ENCODE data around the gene S100A4.
"Not testable (repeated sequence)": the region's sequence is repeated elsewhere in the genome, so short reads cannot be mapped to it uniquely, and the experiment has no call there.

The S100A4 gene

DNA sequence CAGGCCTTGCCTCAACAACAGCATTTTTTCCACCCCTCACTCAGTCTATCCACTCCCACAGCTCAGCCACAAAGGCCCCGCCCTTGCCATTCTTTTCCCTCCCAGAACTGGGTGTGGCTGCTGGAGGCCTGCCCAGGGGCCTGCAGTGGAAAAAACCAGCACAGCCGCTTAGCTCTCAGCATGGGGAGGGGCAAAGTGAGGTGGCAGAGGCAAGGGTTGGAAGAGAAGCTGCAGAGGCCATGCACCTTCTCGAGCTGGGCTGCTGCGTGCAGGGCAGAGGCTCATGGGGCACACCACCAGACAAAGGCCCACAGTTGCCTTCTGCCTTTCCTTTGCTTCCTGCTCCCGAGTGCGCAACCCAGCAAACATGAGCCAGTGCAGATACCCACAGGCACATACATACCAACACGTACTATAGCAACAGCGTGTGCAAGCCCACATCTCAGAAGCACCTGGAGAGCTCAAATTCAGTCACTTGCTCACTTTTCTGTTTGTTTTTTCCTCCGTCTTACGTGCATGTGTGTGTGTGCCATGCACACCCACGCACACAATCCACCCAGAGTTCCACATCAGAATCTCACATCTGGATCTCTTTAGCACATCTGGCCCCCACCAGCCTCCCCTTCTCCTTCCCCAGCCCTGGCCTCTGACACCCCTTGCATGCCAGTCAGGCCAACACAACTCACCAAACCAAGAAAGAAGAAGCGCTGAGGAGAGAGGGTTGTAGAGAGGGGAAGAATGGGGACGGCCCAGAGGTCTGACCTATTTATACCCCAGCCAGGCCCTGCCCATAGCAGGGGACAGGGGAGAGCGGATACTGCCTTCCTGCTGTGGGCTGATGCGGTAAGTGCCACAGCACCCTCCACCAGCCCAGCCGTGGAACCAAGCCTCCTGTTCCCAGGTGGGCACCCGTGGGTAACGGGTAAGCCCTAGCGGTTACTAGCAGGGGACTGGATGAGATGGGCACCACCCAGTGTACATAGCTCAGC is at the start of gene S100A4:
Gene S100A4 (minus strand): TSS at position 740 of the 989 bp plus-strand sequence. CDS start 1,012 bp downstream, outside the sequence.
- DNase-seq, result peak; percentile 53

DNA sequence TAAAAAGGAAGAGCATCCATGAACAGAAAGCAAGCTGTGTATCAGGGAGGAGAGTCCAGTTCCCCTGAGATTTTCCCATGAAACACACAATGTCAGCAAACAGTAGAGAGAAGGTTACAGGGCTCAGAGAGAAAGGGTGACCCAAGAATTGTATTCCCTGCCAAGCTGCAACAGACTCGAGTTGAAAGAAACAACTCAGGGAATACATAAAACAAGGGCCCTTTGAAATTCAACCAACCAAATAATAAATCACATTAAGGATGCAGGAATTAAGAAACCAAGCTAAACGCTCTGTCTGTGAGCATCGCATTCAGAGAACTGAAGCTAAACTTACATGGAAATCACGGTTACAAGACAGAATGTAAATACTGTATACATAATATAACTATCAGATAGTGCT is 47.1 kb upstream of the S100A4 start:
- no peak for DNase-seq

DNA sequence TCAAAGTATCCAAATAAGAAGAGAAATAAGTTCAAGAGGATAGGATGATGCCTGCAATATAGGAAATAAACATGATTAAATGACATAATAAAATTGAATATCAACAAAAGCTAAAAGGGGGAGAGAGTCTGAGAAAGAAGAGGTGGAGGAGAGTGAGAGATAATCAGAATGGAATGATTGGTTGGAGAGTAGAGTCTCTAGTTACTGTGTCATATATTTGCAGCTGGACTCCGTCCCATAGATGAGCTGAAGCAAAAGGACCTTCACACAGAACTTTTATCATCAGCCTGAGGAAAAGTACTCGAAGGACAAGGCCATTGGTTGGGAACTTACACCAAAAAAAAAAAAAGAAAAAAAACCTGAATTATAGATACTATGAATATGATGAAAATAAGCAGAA is 42.9 kb upstream of the S100A4 start:
- DNase-seq, result no peak

DNA sequence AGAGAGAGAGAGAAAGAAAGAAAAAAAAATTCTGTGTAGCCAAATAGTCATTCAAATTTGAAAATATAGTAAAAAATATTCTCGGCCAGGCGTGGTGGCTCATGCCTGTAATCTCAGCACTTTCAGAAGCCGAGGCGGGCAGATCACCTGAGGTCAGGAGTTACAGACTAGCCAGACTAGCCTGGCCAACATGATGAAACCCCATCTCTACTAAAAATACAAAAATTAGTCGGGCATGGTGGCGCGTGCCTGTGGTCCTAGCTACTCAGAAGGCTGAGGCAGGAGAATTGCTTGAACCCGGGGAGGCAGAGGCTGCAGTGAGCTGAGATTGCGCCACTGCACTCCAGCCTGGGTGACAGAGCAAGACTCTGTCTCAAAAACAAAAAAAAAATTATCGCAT is 42.4 kb upstream of the S100A4 start:
- not testable (repeated sequence) for DNase-seq

DNA sequence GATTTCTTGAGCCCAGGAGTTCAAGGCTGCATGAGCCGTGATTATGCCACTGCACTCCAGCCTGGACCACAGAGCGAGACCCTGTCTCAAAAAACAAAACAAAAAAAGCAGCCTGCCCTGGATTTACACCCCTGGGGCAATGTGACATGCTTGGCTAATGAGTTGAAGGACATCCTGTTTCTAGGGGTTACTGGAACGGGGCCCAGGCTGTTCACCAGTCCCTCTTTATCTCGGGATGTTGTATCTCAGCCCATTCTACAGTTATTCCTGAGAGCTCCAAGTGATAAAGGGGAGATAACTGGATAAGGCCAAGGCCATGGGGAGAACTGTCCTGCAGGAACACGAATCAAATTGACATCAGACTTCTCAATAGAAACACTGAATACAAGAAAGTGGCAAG is 41.7 kb upstream of the S100A4 start:
- DNase-seq, result no peak

DNA sequence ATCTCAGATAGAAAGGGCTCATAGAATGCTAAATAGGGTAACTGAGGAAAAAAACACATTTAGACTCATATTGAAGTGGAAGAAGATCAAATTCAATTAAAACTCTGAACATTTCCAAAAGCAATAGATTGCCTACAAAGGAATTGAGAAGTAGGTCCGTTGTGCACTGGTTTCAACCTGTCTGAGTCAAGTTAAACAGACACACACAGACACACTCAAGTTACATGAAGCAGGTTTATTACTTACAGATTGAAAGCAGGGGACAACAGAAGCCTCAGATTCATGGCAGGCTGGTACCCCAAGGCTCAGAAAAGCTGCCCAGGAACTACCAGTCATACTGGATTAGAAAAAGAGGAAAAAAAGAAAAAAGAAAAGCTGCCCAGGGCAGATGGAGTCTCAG is 40.7 kb upstream of the S100A4 start:
- no peak for DNase-seq

DNA sequence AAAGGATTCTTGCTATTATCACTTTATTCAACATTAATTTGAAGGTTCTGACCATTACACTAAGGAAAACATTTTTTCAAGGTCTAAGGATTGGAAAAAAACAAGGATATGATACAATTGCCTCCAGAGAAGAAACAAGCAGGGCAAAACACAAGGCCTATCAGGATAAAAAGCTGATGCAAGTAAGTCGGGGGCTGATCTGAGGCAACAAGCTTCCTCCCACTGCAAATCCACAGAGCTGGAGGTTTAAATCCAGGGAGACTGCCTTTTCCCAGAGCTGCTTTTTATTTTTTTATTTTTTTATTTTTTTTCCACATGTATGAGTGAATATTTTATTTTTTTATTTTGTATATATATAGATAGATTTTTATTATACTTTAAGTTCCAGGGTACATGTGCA is 39.4 kb upstream of the S100A4 start:
- DNase-seq, result no peak

DNA sequence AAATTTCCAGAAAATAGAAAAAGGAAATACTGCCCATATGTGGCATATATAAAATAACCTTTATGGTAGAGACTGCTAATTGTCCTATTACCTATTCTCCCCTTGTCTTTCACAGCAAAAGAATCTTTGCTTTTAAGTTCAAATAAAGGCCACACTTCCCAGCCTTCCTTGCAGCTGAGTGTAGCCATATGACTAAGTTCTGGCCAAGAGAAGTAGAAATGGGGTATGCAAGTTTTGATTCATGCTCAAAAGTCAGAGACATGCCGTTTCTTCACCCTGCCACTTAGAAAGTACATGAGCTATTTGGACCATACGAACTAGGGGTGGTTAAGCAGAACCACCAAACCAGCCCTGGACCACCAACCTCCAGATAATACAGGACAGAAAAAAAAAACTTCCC is 38.4 kb upstream of the S100A4 start:
- DNase-seq, result no peak

DNA sequence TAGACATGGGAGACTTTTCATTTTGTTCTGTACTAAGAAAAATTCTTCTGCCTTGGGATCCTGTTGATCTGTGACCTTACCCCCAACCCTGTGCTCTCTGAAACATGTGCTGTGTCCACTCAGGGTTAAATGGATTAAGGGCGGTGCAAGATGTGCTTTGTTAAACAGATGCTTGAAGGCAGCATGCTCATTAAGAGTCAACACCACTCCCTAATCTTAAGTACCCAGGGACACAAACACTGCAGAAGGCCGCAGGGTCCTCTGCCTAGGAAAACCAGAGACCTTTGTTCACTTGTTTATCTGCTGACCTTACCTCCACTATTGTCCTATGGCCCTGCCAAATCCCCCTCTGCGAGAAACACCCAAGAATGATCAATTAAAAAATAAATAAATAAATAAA is 37.9 kb upstream of the S100A4 start:
- DNase-seq, result not testable (repeated sequence)

DNA sequence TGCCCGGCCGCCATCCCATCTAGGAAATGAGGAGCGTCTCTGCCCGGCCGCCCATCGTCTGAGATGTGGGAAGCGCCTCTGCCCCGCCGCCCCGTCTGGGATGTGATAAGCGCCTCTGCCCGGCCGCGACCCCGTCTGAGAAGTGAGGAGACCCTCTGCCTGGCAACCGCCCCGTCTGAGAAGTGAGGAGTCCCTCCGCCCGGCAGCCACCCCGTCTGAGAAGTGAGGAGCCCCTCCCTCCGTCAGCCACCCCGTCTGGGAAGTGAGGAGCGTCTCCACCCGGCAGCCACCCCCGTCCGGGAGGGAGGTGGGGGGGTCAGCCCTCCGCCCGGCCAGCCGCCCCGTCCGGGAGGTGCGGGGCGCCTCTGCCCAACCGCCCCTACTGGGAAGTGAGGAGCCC is 37.2 kb upstream of the S100A4 start:
- DNase-seq, result not testable (repeated sequence)

DNA sequence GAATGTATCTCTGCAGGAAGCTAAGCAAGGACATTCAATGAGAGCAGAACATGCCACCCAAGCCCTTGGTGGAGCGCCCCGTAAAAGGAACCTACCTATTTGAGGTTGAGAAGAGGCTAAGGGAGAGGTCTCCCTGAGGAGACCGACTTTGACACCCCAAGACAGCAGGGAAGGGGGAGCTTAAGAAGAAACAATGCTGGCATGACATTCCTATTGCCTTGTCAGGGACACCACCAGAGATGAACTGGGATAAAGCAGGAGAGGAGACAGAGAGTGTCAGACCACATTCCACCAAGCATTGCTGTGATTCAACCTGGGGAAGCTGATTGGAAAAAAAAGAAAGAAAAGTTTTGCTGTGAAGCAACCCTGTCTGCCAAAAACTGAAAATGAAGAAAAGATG is 33.3 kb upstream of the S100A4 start:
- no peak for DNase-seq

DNA sequence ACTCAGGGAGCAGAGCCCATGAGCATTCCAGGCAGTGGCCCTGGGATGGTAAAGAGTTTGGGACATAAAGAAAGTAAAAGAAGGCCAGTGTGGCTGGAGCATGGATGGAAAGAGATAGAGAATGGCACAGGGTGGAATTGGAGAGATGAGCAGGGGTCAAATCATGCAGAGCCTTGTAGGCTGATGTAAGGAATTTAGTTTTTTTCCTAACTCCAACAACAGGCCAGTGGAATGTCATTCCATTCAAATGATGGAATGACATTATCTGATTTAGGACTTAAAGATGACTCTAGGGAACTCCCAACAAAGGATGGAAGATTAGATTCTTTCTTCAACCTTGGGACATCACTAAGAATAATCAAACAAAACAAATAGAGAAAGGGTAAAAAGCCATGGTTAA is 32.9 kb upstream of the S100A4 start:
- no peak for DNase-seq

DNA sequence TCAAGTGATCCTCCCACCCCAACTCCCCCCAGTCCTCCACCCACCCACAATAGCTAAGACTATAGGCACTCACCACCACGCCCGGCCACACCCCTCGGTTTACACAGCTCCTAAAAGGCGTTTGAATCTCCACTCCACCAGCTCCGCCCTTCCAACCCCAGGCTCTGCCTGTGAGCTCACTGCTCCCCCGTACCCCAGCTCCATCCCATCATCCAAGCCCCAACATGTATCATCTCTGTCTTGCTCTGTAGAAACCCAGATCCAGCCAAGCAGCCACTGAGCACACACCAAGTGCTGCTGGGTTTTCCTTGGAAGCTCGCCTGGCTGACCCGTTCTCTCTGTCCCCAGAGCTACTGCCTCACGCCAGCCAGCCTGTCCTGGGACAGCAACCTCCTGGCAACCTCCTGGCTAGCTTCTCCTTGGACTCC is 32.0 kb upstream of the S100A4 start:
- DNase-seq, result no peak

DNA sequence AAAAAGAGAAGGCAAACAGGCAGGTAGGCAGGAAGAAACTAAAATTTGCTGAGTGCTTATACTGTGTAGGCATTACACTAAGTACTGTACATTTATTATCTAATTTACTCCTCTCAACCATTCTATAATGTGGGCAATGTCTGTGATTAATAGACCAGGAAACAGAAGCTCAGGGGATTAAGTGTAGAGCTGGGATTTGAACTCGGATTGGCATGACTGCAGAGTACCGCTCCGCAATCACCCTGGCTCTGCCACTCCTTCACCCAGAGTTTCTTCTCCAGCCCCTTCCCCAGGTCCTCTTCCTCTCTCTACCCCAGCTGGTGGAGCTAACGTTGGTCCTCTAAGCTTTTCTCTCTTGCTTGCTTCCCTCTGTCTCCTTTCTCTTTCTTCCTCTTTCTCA is 31.5 kb upstream of the S100A4 start:
- no peak for DNase-seq

DNA sequence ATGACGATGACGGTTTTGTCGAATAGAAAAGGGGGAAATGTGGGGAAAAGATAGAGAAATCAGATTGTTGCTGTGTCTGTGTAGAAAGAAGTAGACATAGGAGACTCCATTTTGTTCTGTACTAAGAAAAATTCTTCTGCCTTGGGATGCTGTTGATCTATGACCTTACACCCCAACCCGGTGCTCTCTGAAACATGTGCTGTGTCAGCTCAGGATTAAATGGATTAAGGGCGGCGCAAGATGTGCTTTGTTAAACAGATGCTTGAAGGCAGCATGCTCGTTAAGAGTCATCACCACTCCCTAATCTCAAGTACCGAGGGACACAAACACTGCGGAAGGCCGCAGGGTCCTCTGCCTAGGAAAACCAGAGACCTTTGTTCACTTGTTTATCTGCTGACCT is 29.9 kb upstream of the S100A4 start:
- DNase-seq, result not testable (repeated sequence)

DNA sequence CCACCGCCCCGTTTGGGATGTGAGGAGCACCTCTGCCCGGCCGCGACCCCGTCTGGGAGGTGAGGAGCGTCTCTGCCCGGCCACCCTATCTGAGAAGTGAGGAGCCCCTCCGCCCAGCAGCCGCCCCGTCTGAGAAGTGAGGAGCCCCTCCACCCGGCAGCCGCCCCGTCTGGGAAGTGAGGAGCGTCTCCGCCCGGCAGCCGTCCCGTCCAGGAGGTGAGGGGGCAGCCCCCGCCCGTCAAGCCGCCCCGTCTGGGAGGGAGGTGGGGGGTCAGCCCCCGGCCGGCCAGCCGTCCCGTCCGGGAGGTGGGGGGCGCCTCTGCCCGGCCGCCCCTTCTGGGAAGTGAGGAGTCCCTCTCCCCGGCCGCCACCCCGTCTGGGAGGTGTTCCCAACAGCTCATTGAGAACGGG is 29.5 kb upstream of the S100A4 start:
- not testable (repeated sequence) for DNase-seq

DNA sequence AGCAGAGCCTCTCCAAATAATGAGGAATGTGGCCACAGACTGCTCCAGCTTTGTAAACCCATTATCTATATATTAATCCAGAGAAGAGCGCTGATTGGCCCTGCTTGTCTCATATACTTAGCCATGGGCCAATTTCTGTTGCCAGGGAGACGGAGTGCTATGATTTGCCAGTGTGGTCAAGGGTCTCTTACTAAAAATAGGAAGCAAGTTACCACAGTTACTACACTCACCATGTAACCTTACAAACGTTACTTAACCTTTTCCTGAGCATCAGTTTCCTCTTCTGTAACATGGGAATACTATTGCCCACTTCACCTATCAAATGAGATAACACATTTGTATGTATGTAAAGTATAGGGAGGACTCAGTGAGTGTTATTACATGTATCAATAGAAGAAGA is 27.7 kb upstream of the S100A4 start:
- no peak for DNase-seq

DNA sequence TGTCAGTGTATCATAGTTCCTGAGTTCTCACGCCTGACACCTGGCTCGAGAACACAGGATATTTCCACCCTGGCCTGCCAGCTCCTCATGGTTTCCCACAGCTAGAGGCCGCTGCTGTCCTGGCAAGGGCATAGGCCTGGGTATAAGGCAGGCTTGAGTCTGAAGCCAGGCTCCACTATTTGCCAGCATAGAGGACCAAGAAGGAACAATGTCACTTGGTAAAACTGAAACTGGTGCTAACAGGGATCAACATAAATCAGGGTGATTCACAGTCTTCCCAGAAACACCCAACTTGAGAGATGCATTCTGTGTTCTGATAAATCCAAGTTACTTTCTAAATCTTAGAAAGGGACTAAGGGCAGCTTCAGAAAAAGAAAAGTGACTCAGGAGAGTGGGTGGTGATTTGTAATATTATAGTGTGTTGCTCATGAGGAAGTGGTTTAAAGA is 27.0 kb upstream of the S100A4 start:
- peak; percentile 20 for DNase-seq

DNA sequence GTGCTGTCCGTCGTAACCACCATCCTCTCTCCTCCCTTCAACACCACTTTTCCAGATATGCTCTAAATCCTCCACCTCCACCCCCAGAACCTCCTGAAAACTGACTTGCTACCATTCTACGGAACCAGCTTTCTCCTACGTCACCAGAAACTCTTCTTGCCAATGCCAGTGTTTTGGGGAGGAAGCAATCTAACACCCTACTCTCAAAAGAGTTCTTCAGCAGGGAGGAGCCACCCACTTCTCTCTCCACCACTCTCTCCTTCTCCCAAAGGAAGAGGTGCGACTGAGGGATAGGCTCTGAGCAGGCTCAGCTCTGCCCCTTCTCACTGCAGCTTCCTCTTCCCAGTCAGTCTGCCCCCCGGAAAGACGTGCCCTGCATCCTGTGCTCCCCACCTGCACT is 26.1 kb upstream of the S100A4 start:
- DNase-seq, result no peak

DNA sequence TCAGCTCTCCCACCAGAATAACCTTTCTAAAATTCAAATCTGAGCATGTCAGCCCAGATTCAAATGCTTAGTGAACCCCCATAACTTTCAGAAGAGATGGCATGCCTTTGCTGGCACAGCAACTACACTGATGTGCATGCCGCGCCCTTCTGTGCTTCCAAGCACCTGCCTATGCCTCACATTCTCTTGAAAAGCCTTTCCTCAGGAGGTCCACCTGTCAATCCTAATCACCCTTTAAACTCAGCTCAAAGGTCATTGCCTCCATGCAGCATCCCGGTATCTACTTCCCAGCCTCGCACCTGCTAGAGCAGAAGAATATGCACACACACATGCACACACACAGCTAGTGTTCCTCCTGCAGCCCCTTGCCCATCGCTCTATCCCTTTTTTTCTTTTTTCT is 25.3 kb upstream of the S100A4 start:
- no peak for DNase-seq

DNA sequence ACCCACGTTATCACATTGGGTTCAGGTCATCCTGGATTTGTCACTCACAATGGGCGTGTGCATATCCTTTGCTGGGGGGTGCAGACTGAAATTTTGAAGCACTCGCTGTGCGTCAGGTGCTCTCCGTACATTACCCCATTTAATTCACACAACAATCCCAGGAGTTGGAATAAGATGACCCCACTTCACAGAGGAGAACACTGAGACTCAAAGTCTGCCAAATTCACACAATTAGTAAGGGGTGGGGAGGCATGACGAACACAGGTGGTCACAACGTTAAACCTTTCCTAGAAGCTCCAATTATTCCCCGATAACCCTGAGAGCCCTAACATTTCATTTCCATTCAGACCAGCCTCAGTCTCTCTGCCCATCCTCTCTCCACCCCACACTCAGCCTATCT is 23.9 kb upstream of the S100A4 start:
- DNase-seq, result no peak

DNA sequence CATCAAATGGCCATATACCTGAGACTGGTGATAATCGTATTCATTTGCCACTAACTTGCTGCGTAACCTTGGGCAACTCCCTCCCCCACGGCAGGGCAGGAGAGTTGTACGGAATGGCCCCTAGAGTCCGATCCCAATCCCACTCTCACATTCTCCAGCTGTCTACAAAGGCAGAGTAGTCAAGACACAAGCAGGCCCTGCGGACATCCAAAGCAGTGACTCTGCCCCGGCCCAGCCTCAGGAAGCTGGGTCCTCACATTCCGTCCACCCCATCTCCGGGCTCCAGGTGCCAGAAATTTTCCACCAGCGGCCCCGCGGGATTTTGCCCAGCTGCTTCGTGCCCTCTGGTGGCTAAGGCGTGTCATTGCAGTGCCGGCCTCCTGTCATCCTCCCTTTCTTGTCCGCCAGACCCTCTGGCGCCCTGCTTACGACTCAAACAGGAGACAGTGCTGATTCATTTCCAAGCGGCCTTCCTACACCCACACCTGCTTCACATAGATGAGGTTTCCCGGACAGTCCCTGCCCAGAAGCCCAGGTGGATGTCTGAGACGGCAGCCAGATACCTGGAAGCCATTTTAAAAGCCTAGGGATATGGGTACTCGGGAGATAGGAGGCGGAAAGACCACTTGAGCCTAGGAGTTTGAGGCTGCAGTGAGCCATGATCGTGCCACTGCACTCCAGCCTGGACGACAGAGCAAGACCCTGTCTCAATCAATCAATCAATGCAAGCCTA is 22.9 kb upstream of the S100A4 start:
- peak; percentile 34 for DNase-seq

DNA sequence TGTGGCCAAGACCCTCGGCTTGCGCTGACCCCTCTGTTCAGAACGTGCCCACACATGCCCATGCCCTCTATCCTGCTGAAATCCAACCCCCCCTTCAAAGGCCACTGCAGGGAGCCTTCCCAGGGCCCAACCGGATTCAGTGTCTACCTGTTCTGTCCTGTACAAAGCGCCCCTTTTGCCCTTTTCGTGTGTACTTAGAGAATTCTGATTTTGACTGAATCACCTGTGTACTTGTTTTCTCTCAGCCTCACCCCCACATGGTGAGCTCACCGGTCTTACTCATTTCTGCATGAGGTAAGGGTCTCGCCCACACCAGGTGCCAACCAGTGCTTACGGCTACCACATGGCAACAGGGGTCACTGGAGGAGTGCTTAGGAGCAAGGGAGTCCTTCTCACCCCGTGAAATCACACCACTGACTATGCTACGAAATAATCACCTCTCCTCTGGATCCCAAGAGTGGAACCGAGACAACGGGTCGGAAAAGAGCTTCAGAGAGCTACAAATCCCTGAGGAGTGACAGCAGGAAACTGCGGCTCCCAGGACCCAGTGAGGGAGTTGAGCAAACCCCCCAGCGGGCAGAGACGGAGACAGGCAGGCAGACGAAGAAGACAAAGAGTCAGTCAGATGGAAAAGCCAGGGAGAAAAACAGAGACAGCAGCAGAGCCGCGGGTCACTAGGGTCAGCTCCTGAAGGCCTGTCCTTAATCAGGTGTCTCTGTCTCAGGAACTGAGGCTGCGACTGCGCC is 22.2 kb upstream of the S100A4 start:
- no peak for DNase-seq
